NCI-H1436 treated with DMSO at 0.1 percent for 48 hours (cell line): Measurements from ENCODE around the gene BBX.
"Not testable (repeated sequence)": the region's sequence is repeated elsewhere in the genome, so short reads cannot be mapped to it uniquely, and the experiment has no call there.

Experiments used
- DNase-seq: peaks from one replicate; lab custom pipeline; 2025; lab: John Stamatoyannopoulos, UW

The BBX gene

DNA sequence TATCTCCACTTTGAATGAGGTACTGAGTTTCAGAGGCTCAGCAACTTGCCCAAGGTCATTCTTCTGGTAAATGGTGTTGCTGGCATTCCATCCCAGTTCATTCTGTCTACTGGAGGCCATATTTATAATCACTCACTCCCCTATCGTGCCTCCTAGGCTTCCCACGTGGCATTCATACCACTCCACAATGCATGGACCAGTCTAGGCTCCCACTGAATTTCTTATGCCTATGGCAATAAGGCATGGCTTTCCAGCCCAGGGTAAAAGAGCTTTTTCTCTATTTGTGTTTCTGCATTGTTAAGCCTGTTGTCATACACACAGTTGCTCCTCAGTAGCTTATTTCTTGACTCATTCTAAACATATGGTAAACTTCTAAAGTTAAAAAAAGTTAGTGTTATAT lies 19.9 kb downstream of the BBX start:
- no peak for DNase-seq

GRCh38 chr3:107543666-107544065 lies 20.9 kb downstream of the BBX start:
- no peak for DNase-seq

DNA sequence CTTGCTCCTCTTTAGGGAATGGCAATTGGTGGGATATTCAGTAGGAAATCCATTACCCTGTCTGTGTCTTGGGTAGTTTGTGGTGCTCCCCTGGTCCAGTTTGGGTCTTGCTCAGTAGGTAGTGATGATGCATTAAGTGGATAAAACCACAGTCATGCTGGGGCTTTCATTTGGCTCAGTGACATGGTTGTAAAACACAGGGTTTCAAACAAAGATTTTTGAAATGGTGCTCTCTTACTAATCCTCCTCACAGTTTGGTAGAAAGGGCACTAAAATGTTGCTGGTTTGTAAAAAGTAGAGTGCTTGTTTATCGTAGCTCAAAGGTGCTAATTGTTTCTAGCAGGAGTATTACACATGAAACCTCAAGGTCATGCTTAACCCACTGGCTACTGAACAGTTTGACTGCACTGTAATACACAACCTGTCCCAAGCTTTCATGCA lies 22.9 kb downstream of the BBX start:
- DNase-seq, result no peak

DNA sequence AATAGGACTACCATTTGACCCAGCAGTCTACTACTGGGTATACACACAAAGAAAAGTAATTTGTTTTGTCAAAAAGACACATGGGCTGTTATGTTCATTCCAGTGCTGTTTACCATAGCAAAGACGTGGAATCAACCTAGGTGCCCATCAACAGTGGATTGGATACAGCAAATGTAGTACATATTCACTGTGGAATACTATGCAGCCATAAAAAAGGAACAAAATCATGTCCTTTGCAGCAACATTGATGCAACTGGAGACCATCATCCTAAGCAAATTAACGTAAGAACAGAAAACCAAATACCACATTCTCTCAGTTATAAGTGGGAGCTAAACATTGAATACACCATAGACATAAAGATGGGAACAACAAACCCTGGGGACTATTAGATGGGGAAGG lies 25.8 kb downstream of the BBX start:
- DNase-seq, result no peak

GRCh38 chr3:107555359-107555758 lies 32.6 kb downstream of the BBX start:
- DNase-seq, result no peak

GRCh38 chr3:107557743-107558142 lies 35.0 kb downstream of the BBX start:
- DNase-seq, result no peak

DNA sequence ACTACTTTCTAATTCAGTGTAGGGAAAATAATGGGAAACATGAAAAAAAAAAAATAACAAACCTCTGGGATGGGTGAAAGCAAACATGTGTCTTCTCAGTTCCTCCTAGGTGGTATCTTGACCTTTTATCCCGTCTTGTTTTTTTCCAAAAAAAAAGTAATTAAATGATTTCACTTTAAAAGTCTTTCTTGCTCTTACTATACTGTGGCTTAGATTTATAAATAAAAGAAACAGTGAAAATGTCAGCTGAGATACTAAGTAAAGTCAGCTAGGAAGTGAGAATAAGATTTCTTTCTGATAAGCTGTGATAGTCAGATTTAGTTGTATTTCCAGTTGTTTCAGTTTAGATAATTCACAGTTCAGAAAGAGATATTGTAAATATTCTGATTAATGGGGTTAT lies 37.4 kb downstream of the BBX start:
- no peak for DNase-seq

GRCh38 chr3:107561980-107562379 lies 39.2 kb downstream of the BBX start:
- DNase-seq, result no peak

- no peak for DNase-seq
Observed at GRCh38 chr3:107562969-107563529, 40.3 kb downstream of the BBX start.

DNA sequence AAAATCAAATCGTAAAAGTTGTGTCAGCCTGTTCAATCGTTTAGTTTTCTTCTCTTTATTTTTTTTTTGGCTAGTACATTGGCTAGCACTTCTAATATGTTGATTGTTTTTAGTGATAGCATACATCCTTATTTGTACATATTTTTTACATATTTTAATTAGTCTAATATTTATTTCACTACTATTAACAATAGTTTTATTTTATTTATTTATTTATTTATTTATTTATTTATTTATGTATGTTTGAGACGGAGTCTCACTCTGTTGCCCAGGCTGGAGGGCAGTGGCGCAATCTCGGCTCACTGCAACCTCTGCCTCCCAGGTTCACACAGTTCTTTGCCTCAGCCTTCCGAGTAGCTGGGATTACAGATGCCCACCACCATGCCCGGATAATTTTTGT lies 42.5 kb downstream of the BBX start:
- not testable (repeated sequence) for DNase-seq

DNA sequence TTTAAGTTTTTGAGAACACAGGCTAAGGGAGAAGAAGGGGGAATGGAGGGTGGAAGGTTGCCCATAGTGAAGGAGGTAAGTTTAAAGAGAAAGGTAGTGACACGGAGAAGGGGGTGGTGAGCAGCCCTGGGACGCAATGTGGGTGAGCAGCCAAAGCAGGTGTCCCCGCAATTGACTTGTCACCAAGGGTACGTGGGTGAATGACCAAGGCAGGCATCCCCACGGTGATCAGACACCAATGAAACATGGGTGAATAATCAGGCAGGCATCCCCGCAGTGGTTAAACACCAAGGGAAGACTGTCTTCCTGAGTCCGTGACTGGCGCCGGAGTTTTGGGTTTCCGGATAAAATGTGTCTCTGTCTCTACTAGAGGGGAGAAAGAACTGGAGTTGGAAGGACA lies 48.3 kb downstream of the BBX start:
- DNase-seq, result not testable (repeated sequence)

GRCh38 chr3:107571492-107571891 lies 48.7 kb downstream of the BBX start:
- DNase-seq, result not testable (repeated sequence)

DNA sequence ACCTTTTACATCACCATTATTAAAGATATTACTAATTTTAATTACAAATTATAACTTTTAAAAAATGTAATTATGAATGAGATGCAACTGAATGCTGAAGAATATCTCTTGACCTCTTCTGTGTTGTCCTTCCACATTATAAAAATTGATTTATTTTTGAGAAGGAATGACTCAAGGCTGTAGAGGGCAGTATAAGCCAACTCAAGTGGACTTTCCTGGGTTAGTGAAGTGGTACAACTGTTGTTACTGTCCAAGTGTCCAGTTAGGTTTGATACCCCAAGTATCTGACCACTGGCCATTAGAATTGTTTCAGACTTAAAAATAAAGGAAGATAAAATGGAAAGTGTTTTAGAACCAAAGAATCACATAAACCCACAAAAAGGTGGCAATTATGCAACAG lies 51.9 kb downstream of the BBX start:
- DNase-seq, result no peak

- no peak for DNase-seq
Observed at GRCh38 chr3:107578091-107578490, 55.3 kb downstream of the BBX start.

GRCh38 chr3:107578523-107578922 lies 55.8 kb downstream of the BBX start:
- DNase-seq, result no peak

GRCh38 chr3:107579371-107579770 lies 56.6 kb downstream of the BBX start:
- no peak for DNase-seq

DNA sequence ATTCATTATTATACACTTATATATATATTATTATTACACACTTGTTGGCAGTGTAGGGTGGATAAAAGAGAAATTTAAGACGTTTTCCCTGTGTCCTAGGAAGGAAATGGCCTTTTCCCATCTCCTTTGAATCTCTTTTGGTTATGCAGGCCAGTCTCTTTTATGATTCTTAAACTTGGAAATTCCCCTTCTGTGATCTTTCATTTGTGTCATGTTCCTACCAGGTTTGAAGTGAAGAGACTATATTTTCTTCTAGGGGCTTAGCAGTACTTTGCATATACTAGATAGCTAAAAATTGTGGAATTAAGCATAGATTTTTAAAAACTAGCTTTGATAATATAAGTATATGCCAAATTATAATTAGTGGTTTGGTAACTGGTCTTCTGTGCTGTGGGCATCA lies 58.5 kb downstream of the BBX start:
- DNase-seq, result no peak

DNA sequence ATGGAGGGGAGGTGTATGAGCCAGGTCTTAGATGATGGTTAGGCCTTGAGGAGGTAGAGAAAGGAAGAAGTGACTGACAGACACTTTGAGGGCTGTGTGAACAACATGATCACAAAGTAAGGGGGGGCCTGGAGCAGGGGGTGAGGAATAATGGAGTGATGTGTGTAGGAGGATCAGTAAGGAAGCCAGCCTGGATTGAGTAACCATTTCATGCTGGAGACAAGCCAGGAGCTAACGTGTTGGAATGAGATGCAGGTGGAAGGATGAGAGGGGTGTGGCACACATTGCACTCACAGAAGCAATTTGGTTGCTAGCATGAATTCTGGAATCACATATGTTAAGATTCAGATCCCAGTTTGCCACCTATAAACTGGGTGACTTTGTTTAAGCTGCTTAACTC lies 65.5 kb downstream of the BBX start:
- DNase-seq, result no peak

- no peak for DNase-seq
Observed at GRCh38 chr3:107589454-107589853, 66.7 kb downstream of the BBX start.

DNA sequence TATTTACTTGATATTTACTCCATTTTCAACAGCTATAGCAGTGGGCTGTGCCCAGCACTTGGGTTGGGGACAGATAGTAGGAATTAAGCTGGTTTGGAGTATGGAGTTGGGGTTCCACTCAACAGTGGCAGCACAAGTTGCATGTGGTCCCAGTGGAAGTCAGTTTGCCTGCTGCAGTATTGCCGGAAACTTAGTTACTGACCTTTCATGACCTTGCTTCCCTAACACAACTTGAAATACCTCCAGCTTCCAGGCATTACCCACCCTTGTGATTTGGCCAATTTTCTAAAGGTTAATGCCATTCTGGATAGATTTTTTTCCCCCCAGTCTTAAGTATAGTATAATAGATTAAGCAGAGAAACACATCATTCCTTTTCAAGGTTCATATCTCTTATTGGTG lies 68.0 kb downstream of the BBX start:
- no peak for DNase-seq

- DNase-seq, result no peak
Observed at GRCh38 chr3:107592073-107592472, 69.3 kb downstream of the BBX start.

DNA sequence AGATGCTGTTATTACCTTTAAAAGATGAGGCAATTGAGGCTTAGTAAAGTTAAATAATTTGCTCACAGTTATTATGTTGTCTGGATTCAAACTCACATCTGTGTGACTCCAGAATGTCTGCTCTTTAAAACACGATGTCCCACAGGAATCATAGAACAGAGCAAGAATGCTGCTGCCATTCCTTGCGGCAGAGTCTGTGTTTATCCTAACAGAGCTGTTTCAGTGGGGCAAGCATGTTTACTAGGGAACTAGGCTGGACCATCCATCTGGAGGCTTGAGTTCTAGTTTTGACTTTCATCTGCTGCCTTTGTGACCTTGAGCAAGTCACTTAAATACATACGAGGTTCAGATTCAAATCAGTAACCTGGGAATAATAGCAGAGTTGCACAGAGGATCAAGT lies 72.1 kb downstream of the BBX start:
- no peak for DNase-seq

DNA sequence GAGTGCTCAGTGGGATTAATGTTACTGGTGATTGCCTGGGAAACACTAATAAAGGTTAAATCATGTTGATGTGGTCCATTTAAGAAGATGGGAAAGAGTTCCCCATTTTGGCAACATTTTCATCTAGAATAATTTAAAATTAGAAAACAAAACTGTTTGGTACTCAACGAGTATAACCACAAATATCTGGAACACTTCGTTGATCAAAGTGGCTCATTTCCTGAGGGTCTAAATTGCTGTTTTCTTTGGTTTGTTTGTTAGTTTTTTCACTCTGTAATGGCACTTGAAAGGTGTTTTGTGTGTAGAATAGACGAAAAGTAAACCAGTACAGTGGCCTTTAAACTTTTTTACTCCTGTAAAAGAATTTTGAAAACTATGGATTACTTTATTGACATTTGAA lies 73.9 kb downstream of the BBX start:
- no peak for DNase-seq

- DNase-seq, result no peak
Observed at GRCh38 chr3:107598926-107599771, 76.4 kb downstream of the BBX start.
